GM12865 (cell line): Measurements from ENCODE around the gene GALNT9.

Experiments
- DNase-seq: peaks from one replicate; pipeline ENCODE4 v3.0.0; 2010; ENCODE audit warnings: low read depth
- H3K4me3 ChIP-seq: 2 replicates; pipeline ENCODE4 v1.5.1; 2011; ENCODE audit warnings: mild to moderate bottlenecking, low read depth, low read length, control low read depth
- CTCF ChIP-seq: IDR thresholded peaks from 2 replicates; pipeline ENCODE4 v1.5.1; 2011; ENCODE audit warnings: low read length, control low read depth, low read depth, inconsistent platforms; ENCODE audit not compliant: insufficient read depth; ENCODE audit errors: missing control alignments

Gene GALNT9

GRCh38 chr12:132282950-132283771 is 46.2 kb downstream of the GALNT9 start:
- no peak for TF ChIP-seq CTCF
- DNase-seq = no peak
- H3K4me3 ChIP-seq = no peak overlapping the region

GRCh38 chr12:132282031-132282949 is 47.1 kb downstream of the GALNT9 start:
- no peak overlapping the region for H3K4me3 ChIP-seq
- TF ChIP-seq CTCF = no peak

GRCh38 chr12:132281038-132281437 is 48.4 kb downstream of the GALNT9 start:
- no peak for TF ChIP-seq CTCF
- no peak overlapping the region for H3K4me3 ChIP-seq
- DNase-seq = no peak

More at GRCh38 chr12:132282031-132282949, 47.1 kb downstream of the GALNT9 start:
- DNase-seq = no peak

GRCh38 chr12:132280406-132280805 is 49.0 kb downstream of the GALNT9 start:
- DNase-seq = no peak
- TF ChIP-seq CTCF = no peak
- no peak overlapping the region for H3K4me3 ChIP-seq

GRCh38 chr12:132279930-132280329 is 49.5 kb downstream of the GALNT9 start:
- TF ChIP-seq CTCF = no peak
- DNase-seq = no peak
- no peak overlapping the region for H3K4me3 ChIP-seq

- DNase-seq = no peak
Measured at GRCh38 chr12:132279184-132279889, 50.1 kb downstream of the GALNT9 start.

More at GRCh38 chr12:132279184-132279889, 50.1 kb downstream of the GALNT9 start:
- H3K4me3 ChIP-seq = no peak overlapping the region
- no peak for TF ChIP-seq CTCF
